GM23338 (cell line): ENCODE data around the gene CACNG8. TPM values are rescaled to one million over a fixed set of nuclear protein-coding genes. Genes with fewer than 3 reads are reported as not detected.
A peak's percentile ranks its signal among the peaks of the same experiment; 100 is the strongest.

Source experiments
- ATAC-seq: fragments of 200-7000 bp; cut with Tn5 transposase; 3 replicates; pipeline ENCODE4 v1.9.1; 2020
- DNase-seq: peaks from one replicate; pipeline ENCODE4 v3.0.0-alpha.2; 2015; ENCODE audit warnings: low spot score
- H2AFZ ChIP-seq: fragments of 200-600 bp; sonication (generic); 2 replicates; pipeline ENCODE4 v1.8.0; 2016; ENCODE audit warnings: antibody characterized with exemption, mild to moderate bottlenecking, moderate library complexity
- H3F3A ChIP-seq: fragments of 200-600 bp; sonication (generic); replicated peaks from 2 replicates; pipeline ENCODE4 v1.8.0; 2017; ENCODE audit warnings: antibody characterized with exemption, mixed run types, low read depth
- H3K27ac ChIP-seq: fragments of 200-600 bp; sonication (generic); 2 replicates; pipeline ENCODE4 v1.6.1; 2016; ENCODE audit warnings: low read depth
- H3K27me3 ChIP-seq: fragments of 200-600 bp; sonication (generic); 2 replicates; pipeline ENCODE4 v1.8.0; 2016; ENCODE audit warnings: mild to moderate bottlenecking, mixed run types, moderate library complexity; ENCODE audit not compliant: insufficient read depth
- H3K36me3 ChIP-seq: fragments of 200-600 bp; sonication (generic); 2 replicates; pipeline ENCODE4 v1.8.0; 2016; ENCODE audit warnings: mild to moderate bottlenecking; ENCODE audit not compliant: insufficient read depth
- H3K4me1 ChIP-seq: fragments of 200-600 bp; sonication (generic); 2 replicates; pipeline ENCODE4 v1.8.0; 2016; ENCODE audit warnings: mild to moderate bottlenecking, moderate library complexity; ENCODE audit not compliant: insufficient read depth
- H3K4me2 ChIP-seq: fragments of 200-600 bp; sonication (generic); 2 replicates; pipeline ENCODE4 v1.7.1; 2017; ENCODE audit warnings: mixed run types
- H3K4me3 ChIP-seq: fragments of 200-600 bp; sonication (generic); 2 replicates; pipeline ENCODE4 v1.6.1; 2016; ENCODE audit warnings: mixed run types
- H3K79me2 ChIP-seq: fragments of 200-600 bp; sonication (generic); replicated peaks from 2 replicates; pipeline ENCODE4 v1.8.0; 2017; ENCODE audit warnings: mild to moderate bottlenecking; ENCODE audit not compliant: insufficient read depth
- H3K9me2 ChIP-seq: fragments of 200-600 bp; sonication (generic); 2 replicates; pipeline ENCODE4 v1.8.0; 2017; ENCODE audit not compliant: insufficient read depth
- H4K20me1 ChIP-seq: fragments of 200-600 bp; sonication (generic); replicated peaks from 2 replicates; pipeline ENCODE4 v1.8.0; 2017; ENCODE audit warnings: mild to moderate bottlenecking; ENCODE audit not compliant: insufficient read depth
- H3K27ac Mint-ChIP-seq: 2 replicates; pipeline ENCODE4 v1.8.0; 2020; ENCODE audit warnings: inconsistent platforms, mild to moderate bottlenecking, moderate library complexity, mixed read lengths
- H3K27me3 Mint-ChIP-seq: 3 replicates; pipeline ENCODE4 v1.8.0; 2022; ENCODE audit warnings: low read depth, mild to moderate bottlenecking, moderate library complexity, mixed read lengths, inconsistent platforms; ENCODE audit not compliant: insufficient read depth, poor library complexity
- H3K36me3 Mint-ChIP-seq: 3 replicates; pipeline ENCODE4 v1.8.0; 2021; ENCODE audit warnings: low read depth, mild to moderate bottlenecking, inconsistent platforms, moderate library complexity, mixed read lengths
- H3K4me1 Mint-ChIP-seq: 3 replicates; pipeline ENCODE4 v1.8.0; 2020; ENCODE audit warnings: mild to moderate bottlenecking, inconsistent platforms, mixed read lengths
- H3K4me3 Mint-ChIP-seq: 3 replicates; pipeline ENCODE4 v1.8.0; 2021; ENCODE audit warnings: moderate library complexity, mild to moderate bottlenecking, inconsistent platforms, mixed read lengths
- H3K9me3 Mint-ChIP-seq: 3 replicates; pipeline ENCODE4 v1.8.0; 2020; ENCODE audit warnings: moderate library complexity, mild to moderate bottlenecking, inconsistent platforms, mixed read lengths
- CREB1 ChIP-seq: fragments of 250-450 bp; sonication (Bioruptor Pico); IDR thresholded peaks from 2 replicates; pipeline ENCODE4 v1.5.0; 2020; ENCODE audit warnings: low read depth, mild to moderate bottlenecking, moderate library complexity
- POLR2AphosphoS5 ChIP-seq: IDR thresholded peaks from 2 replicates; pipeline ENCODE4 v1.6.1; 2016; ENCODE audit warnings: antibody characterized with exemption, low read depth
- ZNF114 ChIP-seq: fragments of 250-450 bp; sonication (Bioruptor Pico); IDR thresholded peaks from 2 replicates; pipeline ENCODE4 v1.5.0; 2020; ENCODE audit warnings: mild to moderate bottlenecking, moderate library complexity
- ZNF331 ChIP-seq: fragments of 250-450 bp; sonication (Bioruptor Pico); IDR thresholded peaks from 2 replicates; pipeline ENCODE4 v1.5.0; 2020; ENCODE audit warnings: low read depth, mild to moderate bottlenecking, moderate library complexity
- polyA plus RNA-seq: library from polyadenylated mRNA; unstranded; fragments of >200 nt; fragmentation: Nextera tagmentation; extraction: Ambion mirVana; gene quantifications from 2 replicates; pipeline ENCODE4 v1.2.1, GENCODE V29; 2016
- total RNA-seq: library from RNA; depleted of rRNA; stranded (reverse); fragments of >200 nt; shearing (Covaris generic); gene quantifications from 2 replicates; pipeline ENCODE4 v1.2.3, GENCODE V29; 2014
- TF ChIP-seq, protein P1 (sequence below): IDR thresholded peaks from 2 replicates; pipeline ENCODE4 v1.6.1; 2016; ENCODE audit warnings: antibody characterized with exemption
- TF ChIP-seq, protein P2 (sequence below), 2 experiments: fragments of 200-600 bp in 1 of 2; sonication (generic) in 1 of 2; conservative IDR thresholded peaks; 2 replicates each; pipeline versions ENCODE4 v1.5.1 to v1.6.1; 2016 to 2017; ENCODE audit warnings: antibody characterized with exemption in 2 of 2, low read depth in 2 of 2, mild to moderate bottlenecking in 2 of 2, moderate library complexity in 1 of 2

Gene CACNG8
- total and polyA plus RNA-seq, 2 experiments from 2014 or later, result 2.2 to 3.9 TPM

DNA sequence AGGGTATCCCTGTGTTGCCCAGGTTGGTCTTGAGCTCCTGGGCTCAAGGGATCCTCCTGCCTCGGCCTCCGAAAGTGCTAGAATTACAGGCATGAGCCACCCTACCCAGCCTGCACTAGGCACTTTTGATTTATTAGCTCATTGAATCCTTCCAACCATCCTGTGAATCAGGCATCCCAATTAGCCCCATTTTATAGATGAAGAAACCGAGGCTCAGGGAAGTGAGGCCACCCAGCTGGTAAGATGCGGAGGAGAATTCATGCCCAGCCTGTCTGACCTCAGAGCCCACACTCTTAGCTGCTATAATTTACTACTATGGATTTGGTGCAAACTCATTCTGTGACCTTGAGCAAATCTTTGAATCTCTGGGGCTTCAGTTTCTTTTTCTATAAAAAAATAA, 17.8 kb upstream of the CACNG8 start:
- Mint-ChIP-seq H3K4me3 (peak overlapping the region; percentile 73; the same call in 1 of the 3 replicates), H3K4me1 (peaks cover 31% of the 10 kb centered on the region), H3K27ac (no peak overlapping the region), H3K36me3 (peaks cover 8% of the 10 kb centered on the region), H3K27me3 (peaks cover 18% of the 10 kb centered on the region), H3K9me3 (no peaks in the 10 kb centered on the region)
- DNase-seq, result no peak
- Histone ChIP-seq H4K20me1 (no peaks in the 10 kb centered on the region), H3K4me2 (peak overlapping the region; percentile 87), H3F3A (peaks cover 21% of the 10 kb centered on the region), H3K4me3 (peak overlapping the region; percentile 42; the same call in 1 of the 2 replicates), H3K4me1 (peaks cover 16% of the 10 kb centered on the region), H3K27me3 (no peaks in the 10 kb centered on the region), H3K9me2 (no peaks in the 10 kb centered on the region), H3K79me2 (no peaks in the 10 kb centered on the region), H3K36me3 (no peaks in the 10 kb centered on the region), H3K27ac (no peak overlapping the region; the same call in 1 of the 2 replicates), H2AFZ (no peak overlapping the region)
- ATAC-seq, result no peak
- TF ChIP-seq POLR2AphosphoS5, result no peak
- no peak for TF ChIP-seq ZNF114 (CRISPR knock-in tag)

DNA sequence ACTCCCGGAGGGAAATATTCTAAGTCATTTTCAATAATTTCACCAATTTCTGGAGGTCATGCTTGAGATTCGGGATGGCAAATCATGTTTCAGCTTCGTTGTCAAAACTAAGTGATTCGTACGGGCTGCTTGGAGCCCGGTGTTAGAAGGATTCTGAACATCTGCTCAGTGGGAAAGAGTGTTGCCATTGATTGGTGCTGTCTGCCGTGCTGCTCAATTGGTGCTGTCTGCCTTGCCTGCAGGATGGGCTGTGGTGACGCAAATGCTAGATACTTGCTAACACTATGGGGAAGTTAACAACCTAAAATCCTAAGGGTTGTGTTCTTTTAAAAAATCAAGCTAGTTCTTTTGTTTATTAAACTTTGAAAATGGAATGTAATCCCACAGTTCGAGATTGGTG, 17.3 kb upstream of the CACNG8 start:
- Histone ChIP-seq H3K27me3 (no peaks in the 10 kb centered on the region), H3K36me3 (no peaks in the 10 kb centered on the region), H4K20me1 (no peaks in the 10 kb centered on the region), H3K79me2 (no peaks in the 10 kb centered on the region), H3K4me2 (peak overlapping the region; percentile 72), H3K4me1 (peaks cover 16% of the 10 kb centered on the region), H2AFZ (no peak overlapping the region), H3K4me3 (peak overlapping the region; percentile 42), H3F3A (peaks cover 19% of the 10 kb centered on the region), H3K27ac (no peak overlapping the region; the same call in 1 of the 2 replicates), H3K9me2 (no peaks in the 10 kb centered on the region)
- H3K4me1 Mint-ChIP-seq, result peaks cover 31% of the 10 kb centered on the region
- peaks cover 18% of the 10 kb centered on the region for H3K27me3 Mint-ChIP-seq
- H3K36me3 Mint-ChIP-seq, result peaks cover 3% of the 10 kb centered on the region
- H3K9me3 Mint-ChIP-seq, result no peaks in the 10 kb centered on the region
- H3K27ac Mint-ChIP-seq, result peak overlapping the region; percentile 71; the same call in 1 of the 2 replicates
- peak overlapping the region; percentile 73 for H3K4me3 Mint-ChIP-seq
- DNase-seq, result peak; percentile 89
- peak; percentile 67 for TF ChIP-seq CREB1 (CRISPR knock-in tag)
- no peak for TF ChIP-seq ZNF331
- TF ChIP-seq, protein P1, sequence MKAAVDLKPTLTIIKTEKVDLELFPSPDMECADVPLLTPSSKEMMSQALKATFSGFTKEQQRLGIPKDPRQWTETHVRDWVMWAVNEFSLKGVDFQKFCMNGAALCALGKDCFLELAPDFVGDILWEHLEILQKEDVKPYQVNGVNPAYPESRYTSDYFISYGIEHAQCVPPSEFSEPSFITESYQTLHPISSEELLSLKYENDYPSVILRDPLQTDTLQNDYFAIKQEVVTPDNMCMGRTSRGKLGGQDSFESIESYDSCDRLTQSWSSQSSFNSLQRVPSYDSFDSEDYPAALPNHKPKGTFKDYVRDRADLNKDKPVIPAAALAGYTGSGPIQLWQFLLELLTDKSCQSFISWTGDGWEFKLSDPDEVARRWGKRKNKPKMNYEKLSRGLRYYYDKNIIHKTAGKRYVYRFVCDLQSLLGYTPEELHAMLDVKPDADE, result peak; percentile 57
- ATAC-seq, result peak; percentile 20

DNA sequence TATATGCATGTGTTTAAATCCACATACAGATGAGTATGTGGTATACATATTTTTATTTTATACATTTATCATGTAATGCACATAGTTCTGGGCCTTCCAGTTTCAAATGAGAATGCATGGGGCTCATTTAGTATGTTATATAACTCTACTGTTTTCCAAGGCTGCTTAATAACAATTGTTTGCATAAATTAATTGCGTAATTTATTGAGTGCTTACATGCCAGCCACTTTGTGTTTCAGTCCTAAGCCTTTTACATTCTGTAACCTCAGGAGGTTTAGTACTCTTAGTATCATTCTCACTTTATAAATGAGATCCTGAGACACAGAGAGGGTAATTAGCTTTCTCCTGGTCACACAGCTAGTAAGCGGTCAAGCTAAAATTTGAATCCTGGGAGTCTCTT, 16.7 kb upstream of the CACNG8 start:
- Histone ChIP-seq H4K20me1 (no peaks in the 10 kb centered on the region), H3K79me2 (no peaks in the 10 kb centered on the region), H3K4me2 (peak overlapping the region; percentile 52), H3K27me3 (no peaks in the 10 kb centered on the region), H3K4me1 (peaks cover 16% of the 10 kb centered on the region), H3K4me3 (peak overlapping the region; percentile 42), H3K9me2 (no peaks in the 10 kb centered on the region), H2AFZ (no peak overlapping the region), H3K36me3 (no peaks in the 10 kb centered on the region), H3F3A (peaks cover 17% of the 10 kb centered on the region), H3K27ac (no peak overlapping the region)
- peak overlapping the region; percentile 73 for H3K4me3 Mint-ChIP-seq
- no peaks in the 10 kb centered on the region for H3K9me3 Mint-ChIP-seq
- peaks cover 31% of the 10 kb centered on the region for H3K4me1 Mint-ChIP-seq
- TF ChIP-seq, protein P2, sequence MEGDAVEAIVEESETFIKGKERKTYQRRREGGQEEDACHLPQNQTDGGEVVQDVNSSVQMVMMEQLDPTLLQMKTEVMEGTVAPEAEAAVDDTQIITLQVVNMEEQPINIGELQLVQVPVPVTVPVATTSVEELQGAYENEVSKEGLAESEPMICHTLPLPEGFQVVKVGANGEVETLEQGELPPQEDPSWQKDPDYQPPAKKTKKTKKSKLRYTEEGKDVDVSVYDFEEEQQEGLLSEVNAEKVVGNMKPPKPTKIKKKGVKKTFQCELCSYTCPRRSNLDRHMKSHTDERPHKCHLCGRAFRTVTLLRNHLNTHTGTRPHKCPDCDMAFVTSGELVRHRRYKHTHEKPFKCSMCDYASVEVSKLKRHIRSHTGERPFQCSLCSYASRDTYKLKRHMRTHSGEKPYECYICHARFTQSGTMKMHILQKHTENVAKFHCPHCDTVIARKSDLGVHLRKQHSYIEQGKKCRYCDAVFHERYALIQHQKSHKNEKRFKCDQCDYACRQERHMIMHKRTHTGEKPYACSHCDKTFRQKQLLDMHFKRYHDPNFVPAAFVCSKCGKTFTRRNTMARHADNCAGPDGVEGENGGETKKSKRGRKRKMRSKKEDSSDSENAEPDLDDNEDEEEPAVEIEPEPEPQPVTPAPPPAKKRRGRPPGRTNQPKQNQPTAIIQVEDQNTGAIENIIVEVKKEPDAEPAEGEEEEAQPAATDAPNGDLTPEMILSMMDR (conservative IDR thresholded peaks at IDR 0.05; ENCODE audit: low read depth in 2 of 2), result no peak
- TF ChIP-seq POLR2AphosphoS5 (no peak), CREB1 (CRISPR knock-in tag) (no peak)
- DNase-seq, result no peak
- no peak for ATAC-seq
- peaks cover 18% of the 10 kb centered on the region for H3K27me3 Mint-ChIP-seq
- no peaks in the 10 kb centered on the region; the same call in 2 of the 3 replicates for H3K36me3 Mint-ChIP-seq
- 0 out of 2 replicates have a peak overlapping the region, but pooled peaks have one; percentile 52 for H3K27ac Mint-ChIP-seq
